ENCODE measurements around the gene PIP5K1B. TPM values are rescaled to one million over a fixed set of nuclear protein-coding genes. Genes with fewer than 3 reads are reported as not detected.
A peak's percentile ranks its signal among the peaks of the same experiment; 100 is the strongest.

The PIP5K1B gene
- total and polyA plus RNA-seq, 2 of the 13 experiments (the other 11 are each of a cell fraction or from before 2014, with no cell fraction given): 15.8 to 17.5 TPM

DNA sequence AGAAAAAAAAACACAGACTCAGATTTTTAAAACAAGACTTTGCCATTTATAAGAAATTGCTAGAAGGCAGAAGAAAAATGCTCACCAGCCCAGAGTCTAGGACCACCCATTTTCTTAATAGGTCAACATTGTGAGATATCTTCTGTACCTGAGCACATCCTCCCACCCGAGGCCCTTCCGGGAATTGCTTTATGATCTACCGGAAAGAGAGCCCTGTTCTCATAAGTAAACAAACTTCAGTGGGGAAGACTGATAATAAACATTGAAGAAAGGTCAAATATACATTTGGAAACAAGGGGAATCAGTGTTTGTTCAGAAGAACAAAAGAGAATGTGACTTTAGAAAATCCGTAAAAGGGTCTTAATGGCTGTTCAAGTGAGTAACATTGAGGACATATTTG lies 264.5 kb downstream of the PIP5K1B start (continued):
- TF ChIP-seq TMF1 (CRISPR knock-in tag; IDR thresholded peaks at IDR 0.05; ENCODE audit: low read depth) (no peak), DPF2 (CRISPR knock-in tag; IDR thresholded peaks at IDR 0.05; ENCODE audit: borderline replicate concordance, low read depth) (peak; percentile 74; the same call in 1 of the 2 replicates), ZBTB20 (CRISPR knock-in tag; IDR thresholded peaks at IDR 0.05; ENCODE audit: borderline replicate concordance, low read depth) (peak; percentile 96; the same call in 1 of the 2 replicates), ZNF768 (CRISPR knock-in tag; IDR thresholded peaks at IDR 0.05) (no peak), SUZ12 (IDR thresholded peaks at IDR 0.05; ENCODE audit: low read depth, low read length) (no peak), MTA1 (CRISPR knock-in tag; IDR thresholded peaks at IDR 0.05; ENCODE audit: borderline replicate concordance) (no peak), PCBP2 (optimal IDR thresholded peaks at IDR 0.05; ENCODE audit: low read depth, low read length, poor library complexity, severe bottlenecking) (no peak), THYN1 (CRISPR knock-in tag; IDR thresholded peaks at IDR 0.05; ENCODE audit: borderline replicate concordance, low read depth) (no peak), SP5 (CRISPR knock-in tag; IDR thresholded peaks at IDR 0.05; ENCODE audit: borderline replicate concordance, low read depth) (peak; percentile 93), ZNF207 (IDR thresholded peaks at IDR 0.05; ENCODE audit: borderline replicate concordance) (no peak), HOXA3 (CRISPR knock-in tag; IDR thresholded peaks at IDR 0.05) (no peak), YEATS2 (CRISPR knock-in tag; IDR thresholded peaks at IDR 0.05; ENCODE audit: borderline replicate concordance) (peak; percentile 35; the same call in 1 of the 2 replicates), MIER3 (CRISPR knock-in tag; IDR thresholded peaks at IDR 0.05; ENCODE audit: borderline replicate concordance) (peak; percentile 73; the same call in 1 of the 2 replicates), RELA (CRISPR knock-in tag; IDR thresholded peaks at IDR 0.05) (no peak), ZNF674 (CRISPR knock-in tag; IDR thresholded peaks at IDR 0.05; ENCODE audit: low read depth) (no peak), HNF4A (CRISPR knock-in tag; IDR thresholded peaks at IDR 0.05) (peak; percentile 68), ZNF781 (CRISPR knock-in tag; IDR thresholded peaks at IDR 0.05; ENCODE audit: borderline replicate concordance, not compliant biosample characterization) (no peak)
- TF ChIP-seq, protein P1, sequence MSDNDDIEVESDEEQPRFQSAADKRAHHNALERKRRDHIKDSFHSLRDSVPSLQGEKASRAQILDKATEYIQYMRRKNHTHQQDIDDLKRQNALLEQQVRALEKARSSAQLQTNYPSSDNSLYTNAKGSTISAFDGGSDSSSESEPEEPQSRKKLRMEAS (IDR thresholded peaks at IDR 0.05): 0 out of 2 replicates have a peak, but pooled peaks have one; percentile 31
- TF ChIP-seq, protein P2, sequence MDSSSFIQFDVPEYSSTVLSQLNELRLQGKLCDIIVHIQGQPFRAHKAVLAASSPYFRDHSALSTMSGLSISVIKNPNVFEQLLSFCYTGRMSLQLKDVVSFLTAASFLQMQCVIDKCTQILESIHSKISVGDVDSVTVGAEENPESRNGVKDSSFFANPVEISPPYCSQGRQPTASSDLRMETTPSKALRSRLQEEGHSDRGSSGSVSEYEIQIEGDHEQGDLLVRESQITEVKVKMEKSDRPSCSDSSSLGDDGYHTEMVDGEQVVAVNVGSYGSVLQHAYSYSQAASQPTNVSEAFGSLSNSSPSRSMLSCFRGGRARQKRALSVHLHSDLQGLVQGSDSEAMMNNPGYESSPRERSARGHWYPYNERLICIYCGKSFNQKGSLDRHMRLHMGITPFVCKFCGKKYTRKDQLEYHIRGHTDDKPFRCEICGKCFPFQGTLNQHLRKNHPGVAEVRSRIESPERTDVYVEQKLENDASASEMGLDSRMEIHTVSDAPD (CRISPR knock-in tag; IDR thresholded peaks at IDR 0.05): no peak
- TF ChIP-seq, protein P3, sequence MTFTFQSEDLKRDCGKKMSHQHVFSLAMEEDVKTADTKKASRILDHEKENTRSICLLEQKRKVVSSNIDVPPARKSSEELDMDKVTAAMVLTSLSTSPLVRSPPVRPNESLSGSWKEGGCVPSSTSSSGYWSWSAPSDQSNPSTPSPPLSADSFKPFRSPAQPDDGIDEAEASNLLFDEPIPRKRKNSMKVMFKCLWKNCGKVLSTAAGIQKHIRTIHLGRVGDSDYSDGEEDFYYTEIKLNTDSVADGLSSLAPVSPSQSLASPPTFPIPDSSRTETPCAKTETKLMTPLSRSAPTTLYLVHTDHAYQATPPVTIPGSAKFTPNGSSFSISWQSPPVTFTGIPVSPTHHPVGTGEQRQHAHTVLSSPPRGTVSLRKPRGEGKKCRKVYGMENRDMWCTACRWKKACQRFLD (CRISPR knock-in tag; IDR thresholded peaks at IDR 0.05; ENCODE audit: borderline replicate concordance): no peak
- TF ChIP-seq, protein P4, sequence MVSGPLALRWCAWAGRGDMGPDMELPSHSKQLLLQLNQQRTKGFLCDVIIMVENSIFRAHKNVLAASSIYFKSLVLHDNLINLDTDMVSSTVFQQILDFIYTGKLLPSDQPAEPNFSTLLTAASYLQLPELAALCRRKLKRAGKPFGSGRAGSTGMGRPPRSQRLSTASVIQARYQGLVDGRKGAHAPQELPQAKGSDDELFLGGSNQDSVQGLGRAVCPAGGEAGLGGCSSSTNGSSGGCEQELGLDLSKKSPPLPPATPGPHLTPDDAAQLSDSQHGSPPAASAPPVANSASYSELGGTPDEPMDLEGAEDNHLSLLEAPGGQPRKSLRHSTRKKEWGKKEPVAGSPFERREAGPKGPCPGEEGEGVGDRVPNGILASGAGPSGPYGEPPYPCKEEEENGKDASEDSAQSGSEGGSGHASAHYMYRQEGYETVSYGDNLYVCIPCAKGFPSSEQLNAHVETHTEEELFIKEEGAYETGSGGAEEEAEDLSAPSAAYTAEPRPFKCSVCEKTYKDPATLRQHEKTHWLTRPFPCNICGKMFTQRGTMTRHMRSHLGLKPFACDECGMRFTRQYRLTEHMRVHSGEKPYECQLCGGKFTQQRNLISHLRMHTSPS (CRISPR knock-in tag; IDR thresholded peaks at IDR 0.05; ENCODE audit: low read depth): no peak
- TF ChIP-seq, protein P5, sequence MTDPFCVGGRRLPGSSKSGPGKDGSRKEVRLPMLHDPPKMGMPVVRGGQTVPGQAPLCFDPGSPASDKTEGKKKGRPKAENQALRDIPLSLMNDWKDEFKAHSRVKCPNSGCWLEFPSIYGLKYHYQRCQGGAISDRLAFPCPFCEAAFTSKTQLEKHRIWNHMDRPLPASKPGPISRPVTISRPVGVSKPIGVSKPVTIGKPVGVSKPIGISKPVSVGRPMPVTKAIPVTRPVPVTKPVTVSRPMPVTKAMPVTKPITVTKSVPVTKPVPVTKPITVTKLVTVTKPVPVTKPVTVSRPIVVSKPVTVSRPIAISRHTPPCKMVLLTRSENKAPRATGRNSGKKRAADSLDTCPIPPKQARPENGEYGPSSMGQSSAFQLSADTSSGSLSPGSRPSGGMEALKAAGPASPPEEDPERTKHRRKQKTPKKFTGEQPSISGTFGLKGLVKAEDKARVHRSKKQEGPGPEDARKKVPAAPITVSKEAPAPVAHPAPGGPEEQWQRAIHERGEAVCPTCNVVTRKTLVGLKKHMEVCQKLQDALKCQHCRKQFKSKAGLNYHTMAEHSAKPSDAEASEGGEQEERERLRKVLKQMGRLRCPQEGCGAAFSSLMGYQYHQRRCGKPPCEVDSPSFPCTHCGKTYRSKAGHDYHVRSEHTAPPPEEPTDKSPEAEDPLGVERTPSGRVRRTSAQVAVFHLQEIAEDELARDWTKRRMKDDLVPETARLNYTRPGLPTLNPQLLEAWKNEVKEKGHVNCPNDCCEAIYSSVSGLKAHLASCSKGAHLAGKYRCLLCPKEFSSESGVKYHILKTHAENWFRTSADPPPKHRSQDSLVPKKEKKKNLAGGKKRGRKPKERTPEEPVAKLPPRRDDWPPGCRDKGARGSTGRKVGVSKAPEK (CRISPR knock-in tag; IDR thresholded peaks at IDR 0.05; ENCODE audit: borderline replicate concordance): no peak
- TF ChIP-seq, protein P6, sequence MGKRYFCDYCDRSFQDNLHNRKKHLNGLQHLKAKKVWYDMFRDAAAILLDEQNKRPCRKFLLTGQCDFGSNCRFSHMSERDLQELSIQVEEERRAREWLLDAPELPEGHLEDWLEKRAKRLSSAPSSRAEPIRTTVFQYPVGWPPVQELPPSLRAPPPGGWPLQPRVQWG (CRISPR knock-in tag; IDR thresholded peaks at IDR 0.05; ENCODE audit: borderline replicate concordance, low read depth): no peak
